Femur (tissue), 1 donor: ENCODE results near the gene UBQLN1.
A peak's percentile ranks its signal among the peaks of the same experiment; 100 is the strongest.
"Not testable (repeated sequence)": the region's sequence is repeated elsewhere in the genome, so short reads cannot be mapped to it uniquely, and the experiment has no call there.

ENCODE experiments used
- DNase-seq: peaks from one replicate; pipeline ENCODE4 v3.0.0-alpha.2; 2017

Gene UBQLN1

DNA sequence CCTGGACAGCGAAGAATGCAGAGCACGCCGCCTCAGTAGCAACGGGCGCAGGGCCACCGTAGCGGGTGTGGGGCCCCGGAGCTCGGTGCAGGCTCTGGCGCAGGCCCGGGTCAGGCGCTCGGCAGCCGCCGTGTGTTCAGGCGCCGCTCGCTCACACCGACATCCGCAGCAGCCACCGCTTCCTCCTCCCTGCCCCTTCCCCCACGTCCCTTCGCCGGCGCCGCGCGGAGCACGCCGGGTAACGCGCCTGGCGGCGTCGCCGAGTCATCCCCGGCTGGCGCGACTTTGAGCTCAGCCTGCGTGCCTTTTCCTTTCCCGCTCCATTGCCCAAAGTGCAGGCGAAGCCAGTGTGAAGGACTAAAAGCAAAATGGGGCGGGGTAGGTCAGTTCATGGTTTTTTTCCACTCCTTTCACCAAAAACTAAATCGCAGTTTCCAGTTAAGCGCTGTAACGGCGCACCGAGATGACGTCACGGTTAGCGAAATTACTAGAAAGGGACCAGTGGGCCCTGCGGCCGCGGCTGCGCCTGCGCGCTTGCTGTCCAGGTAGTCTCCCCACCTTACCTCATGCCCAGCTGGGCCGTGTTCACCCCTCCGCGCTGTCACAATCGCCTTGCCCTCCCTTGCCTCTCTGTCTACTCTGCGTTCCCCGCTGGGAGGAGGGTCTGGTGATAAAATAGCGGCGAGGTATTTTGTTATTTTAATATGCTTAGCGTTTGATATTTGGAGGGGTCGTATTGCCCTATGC lies at the start of gene UBQLN1:
Gene UBQLN1, minus strand, starts transcription at position 191 of the 747 bp plus-strand sequence. CDS start 279 bp downstream, outside the sequence.
- peak; percentile 95 for DNase-seq

DNA sequence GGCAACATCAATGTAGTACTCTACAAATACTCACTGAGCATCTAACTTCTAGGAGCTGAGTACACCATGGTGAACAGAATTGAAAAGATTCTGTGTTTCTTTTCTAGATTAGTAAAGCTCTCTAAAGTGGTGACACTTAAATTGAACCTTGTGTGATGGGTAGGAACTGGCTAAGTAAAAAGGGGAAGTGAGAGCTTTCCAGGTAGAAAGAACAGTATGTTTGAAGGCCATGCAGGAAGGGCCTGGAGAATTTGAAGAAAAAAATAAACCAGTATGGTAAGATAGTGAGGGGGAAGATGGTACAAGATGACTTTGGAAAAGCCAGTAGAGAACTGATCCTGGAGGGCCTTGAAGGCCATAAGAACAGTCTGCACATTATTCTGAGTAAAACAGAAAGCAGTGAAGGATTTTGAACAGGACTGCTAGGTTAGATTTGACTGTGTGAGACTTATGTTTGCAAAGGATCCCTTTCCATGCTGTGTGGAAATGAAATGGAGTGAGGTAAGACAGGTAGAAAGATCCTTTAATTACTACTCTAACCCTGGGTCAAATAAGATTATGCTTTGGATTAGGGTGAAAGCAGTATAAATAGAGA lies 46.7 kb upstream of the UBQLN1 start:
- no peak for DNase-seq

DNA sequence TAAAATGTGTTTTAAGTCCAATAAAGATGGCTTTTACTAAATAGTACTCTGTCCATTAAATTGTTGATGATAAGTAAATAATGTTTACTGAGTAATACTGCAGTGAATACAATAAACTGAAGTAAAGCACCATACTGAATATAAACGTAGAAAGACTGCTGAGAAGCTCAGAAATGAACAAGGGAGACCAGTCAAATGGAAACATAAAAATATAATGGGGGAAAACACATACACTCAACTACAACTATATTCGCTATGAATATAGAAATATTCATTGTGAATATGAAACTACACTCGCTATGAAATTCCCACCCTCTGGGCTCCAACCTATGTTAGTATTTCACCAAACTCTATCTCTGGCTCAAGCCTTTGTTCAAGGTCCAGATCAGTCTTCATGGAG lies 41.9 kb upstream of the UBQLN1 start:
- DNase-seq: no peak

- DNase-seq: no peak
Observed at GRCh38 chr9:83744206-83744605, 36.4 kb upstream of the UBQLN1 start.

- DNase-seq: no peak
Observed at GRCh38 chr9:83733739-83734138, 26.0 kb upstream of the UBQLN1 start.

- DNase-seq: not testable (repeated sequence)
Observed at GRCh38 chr9:83728591-83729368, 21.0 kb upstream of the UBQLN1 start.

DNA sequence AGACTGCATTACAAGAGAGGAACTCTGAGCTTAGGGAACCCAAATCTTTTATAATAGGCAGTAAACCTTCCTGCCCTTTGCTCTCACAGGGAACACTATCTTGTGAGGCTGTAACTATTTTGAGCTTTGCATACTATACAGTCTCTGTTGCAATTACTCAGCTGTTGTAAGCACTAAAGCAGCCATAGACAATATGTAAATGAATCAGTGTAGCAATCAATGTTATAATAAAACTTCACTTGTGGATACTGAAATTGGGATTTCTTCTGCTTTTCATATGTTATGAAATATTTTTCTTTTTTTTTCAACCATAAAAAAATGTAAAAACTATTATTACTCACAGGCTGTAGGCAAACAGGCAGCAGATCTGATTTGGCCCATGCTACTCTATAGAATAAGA lies 16.7 kb upstream of the UBQLN1 start:
- DNase-seq: no peak

DNA sequence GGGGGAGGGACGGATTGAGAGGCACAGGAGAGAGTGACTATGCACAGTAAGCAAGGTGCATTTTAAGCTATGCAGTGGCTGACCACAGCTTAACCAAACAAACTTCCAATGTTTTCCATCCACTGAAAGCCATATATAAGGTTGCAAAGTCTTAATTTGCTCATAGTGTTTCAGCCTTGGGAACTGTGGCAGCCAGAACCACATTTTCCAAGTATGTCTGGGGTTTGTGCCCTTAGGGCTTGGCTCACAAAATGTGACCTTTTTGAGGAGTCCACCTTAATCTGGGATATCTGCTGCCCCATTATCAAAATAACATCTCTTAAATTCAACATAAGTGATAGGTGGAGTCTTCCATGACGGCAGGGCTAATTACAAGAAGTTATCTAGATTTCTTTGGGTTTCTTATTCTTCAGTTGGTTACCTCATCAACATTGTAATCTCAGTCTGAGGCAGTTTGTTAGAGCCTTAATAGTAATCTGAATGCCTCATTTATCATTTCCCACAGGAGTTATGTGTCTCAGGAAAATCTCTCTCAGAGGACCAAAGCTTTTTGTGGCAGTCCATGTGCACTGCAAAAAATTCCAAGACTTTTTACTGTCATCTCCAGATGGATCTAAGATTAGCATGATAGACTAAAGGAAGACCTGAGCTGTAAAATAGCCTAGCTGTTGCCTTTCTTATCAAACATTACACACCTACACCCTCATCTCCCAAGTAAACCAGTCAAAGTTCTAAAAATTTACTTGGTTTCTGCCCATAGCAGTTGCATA lies 15.2 kb upstream of the UBQLN1 start:
- DNase-seq: no peak

DNA sequence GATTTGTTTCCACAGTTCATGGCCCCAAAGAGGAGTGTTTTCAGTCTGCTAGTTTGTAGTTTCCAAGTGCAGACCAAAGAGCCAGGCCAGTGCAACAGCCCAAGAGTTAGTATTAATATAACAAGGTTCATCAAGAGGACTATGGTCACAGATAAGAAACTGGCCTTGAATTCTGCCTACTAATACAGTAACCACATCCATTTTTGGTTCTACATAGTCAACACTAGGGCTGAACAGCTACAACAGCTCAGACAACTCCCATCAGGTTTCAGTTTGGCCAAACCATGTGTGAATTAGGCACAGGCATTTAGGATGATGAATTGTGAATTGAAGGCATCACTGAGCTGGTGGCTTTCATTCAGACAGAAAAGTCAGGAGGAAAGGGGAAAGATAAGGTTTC lies 13.8 kb upstream of the UBQLN1 start:
- DNase-seq: no peak

- DNase-seq: no peak
Observed at GRCh38 chr9:83715794-83716193, 8.0 kb upstream of the UBQLN1 start.

- DNase-seq: no peak
Observed at GRCh38 chr9:83715221-83715620, 7.5 kb upstream of the UBQLN1 start.

DNA sequence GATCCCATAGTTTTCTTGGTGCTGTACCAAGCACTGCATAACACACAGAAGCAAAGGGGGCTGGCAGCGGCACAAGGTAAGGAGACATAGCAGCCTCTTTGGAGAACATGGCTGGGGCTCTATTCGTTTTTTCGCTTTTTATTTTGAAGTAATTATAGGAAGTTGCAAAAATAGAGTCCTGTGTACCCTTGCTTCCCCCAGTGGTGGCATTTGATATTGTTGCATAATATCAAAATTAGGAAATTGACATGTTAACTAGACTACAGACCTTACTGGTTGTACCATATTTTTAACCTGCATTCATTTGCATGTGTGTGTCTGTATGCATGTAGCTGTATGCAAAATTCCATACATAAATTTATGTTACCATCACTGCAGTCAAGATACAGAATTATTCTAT lies 6.6 kb upstream of the UBQLN1 start:
- no peak for DNase-seq

GRCh38 chr9:83708515-83709158 lies 879 bp upstream of the UBQLN1 start:
- peak; percentile 85 for DNase-seq

GRCh38 chr9:83707518-83707767 lies 315 bp downstream of the UBQLN1 start:
- no peak for DNase-seq

DNA sequence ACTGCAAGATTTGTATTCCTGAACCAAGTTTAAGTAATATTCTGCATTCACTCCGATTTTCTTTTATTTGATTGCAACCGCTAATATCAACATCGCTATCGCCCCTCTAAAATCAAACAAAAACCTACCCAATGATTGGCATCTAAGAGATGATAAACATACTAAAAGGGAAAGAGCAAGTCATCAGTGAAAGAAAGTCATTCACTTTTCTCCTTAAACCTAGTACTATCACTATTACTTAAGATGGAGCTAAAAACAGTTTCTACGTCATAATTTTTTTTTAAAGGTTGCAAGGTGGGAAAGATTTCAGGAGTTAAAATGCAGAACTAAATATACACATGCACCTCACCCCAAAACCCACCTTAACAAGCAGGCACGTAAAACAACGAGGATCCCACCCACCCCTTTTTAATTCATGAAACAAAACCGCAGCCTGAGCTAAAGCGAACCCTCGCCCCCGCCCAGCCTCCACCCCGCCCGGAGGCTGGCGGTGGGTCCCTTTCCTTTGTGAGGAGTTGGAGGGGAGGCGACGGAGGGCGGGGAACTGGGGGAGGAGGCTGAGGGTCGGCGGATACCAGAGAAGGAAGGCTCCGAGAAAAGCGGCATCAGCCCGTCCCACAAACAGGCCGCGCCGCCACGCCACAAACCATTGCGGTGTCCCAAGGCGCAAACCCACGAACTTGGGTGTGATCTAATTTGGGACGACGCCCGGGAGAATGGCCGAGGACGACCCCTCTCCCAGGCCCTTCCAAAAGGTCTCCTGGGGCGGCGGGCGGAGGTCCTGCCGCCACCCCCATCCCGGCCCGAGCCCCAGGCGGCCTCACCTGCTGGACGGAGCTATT lies 861 bp downstream of the UBQLN1 start:
- peak; percentile 75 for DNase-seq

GRCh38 chr9:83705219-83705651 lies 2.5 kb downstream of the UBQLN1 start:
- DNase-seq: not testable (repeated sequence)

GRCh38 chr9:83701769-83702168 lies 6.0 kb downstream of the UBQLN1 start:
- no peak for DNase-seq

DNA sequence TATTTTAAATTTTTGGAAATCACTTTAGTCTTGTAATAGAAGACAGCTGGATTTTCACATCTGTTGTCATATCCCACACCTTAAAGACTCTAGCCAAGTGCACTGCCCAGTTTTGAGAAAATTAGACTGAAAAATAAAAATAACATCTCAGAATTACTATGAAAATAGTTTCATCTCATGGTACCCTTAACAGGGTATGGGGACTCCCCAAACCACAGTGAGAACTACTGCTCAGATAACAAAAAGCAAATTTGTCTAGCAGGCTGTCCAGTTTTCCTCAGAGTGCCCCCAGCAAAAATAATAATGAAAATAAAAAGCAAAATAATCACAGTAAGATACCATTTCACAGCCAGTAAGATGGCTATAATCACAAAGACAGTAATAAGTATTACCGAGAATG lies 6.5 kb downstream of the UBQLN1 start:
- DNase-seq: no peak

DNA sequence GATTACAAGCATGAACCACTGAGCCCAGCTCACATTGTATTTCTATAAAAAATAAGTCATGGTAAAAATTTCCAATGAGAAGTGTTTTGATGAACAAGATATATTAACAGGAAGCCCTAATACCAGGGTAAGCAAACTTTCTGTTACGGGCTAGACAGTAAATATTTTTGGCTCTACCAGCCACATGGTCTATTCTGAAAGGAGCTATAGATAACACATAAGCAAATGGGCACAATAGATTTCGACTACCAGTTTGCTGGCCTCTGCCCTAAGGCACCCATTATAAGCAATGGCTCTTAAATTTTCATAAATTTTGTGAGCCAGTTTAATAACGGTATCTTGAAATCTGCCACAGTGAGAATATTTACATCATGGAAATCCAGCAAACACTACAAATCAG lies 8.1 kb downstream of the UBQLN1 start:
- no peak for DNase-seq

DNA sequence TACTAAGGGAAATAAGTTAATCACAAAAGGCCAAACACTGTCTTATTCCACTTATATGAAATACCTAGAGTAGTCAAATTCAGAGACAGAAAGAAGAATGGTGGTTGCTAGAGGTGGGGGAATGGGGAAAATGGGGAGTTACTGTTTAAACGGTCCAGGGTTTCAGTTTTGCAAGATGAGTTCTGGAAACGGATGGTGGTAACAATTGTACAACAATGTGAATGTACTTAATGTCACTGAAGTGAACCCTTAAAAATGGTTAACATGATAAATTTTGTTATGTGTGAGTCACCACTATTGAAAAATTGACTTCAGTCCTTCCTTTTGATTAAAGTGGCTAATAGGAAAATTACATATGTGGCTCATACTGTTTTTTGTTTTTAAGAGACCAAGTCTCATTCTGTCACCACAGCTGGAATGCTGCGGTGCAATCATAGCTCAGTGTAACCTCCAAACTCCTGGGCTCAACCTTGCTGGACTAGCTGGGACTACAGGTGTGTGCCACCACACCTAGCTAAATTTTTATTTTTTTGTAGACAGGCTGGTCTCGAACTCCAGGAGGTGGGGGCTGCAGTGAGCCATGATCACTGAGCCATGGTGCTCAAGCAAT lies 8.7 kb downstream of the UBQLN1 start:
- no peak for DNase-seq

- no peak for DNase-seq
Observed at GRCh38 chr9:83691492-83691891, 16.3 kb downstream of the UBQLN1 start.
